ENCODE data around the gene PLD5.
"Not testable (repeated sequence)": the region's sequence is repeated elsewhere in the genome, so short reads cannot be mapped to it uniquely, and the experiment has no call there.

PLD5 gene

DNA sequence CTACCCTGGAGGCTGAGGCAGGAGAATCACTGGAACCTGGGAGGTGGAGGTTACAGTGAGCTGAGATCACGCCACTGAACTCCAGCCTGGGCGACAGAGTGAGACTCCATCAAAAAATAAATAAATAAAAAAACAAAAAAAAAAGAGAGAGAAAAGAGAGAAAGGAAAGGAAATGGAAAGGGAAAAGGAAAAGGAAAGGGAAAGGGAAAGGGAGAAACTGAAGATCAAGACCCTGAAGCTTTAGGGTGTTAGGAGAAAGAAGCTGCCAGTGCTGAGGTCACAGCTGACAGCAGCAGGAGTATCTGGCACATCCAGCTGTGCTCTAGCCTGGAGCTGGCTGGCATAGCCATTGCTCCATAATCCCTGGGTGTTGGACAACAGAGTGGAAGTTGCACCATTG lies 257.5 kb downstream of the PLD5 start:
- DNase-seq (ENCODE audit: low read depth), result not testable (repeated sequence)

DNA sequence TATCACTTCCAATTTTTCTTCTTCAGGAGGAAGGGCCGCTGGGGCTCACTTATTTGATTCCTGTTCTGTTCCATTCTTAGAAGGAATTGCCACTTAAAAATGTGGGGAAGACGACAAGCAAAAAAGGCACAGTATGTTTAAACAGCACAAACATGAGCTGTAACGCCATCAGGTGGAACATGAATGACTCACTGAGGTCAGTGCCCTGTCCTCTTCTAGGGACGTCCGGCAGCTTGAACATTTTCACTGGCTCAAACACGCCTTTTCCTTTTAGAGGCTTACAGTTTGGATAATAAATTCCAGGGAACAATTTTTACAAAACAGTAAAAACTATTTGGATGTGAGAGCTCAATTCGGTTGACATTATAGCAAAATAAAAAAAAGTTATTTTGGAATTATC lies 260.1 kb downstream of the PLD5 start:
- DNase-seq (ENCODE audit: low read depth), result not testable (repeated sequence)

DNA sequence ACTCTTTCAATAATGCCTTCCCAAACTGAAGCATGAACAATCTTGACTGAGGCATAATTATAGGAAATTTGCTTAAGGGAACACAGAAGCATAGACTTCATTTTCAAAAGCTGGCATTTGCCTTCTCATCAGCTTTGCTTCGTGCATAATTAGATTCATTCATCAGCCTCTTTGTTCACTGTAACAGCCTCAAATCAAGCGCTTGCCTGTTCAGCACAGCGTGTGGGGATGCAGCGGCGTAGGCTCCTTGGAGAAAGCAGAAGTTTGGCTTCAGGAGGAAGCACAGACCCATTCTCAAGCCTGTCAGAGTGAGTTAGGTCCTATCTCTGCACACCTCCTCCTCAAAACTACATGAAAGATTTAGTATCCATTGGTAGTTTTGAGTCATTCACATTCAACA lies 279.2 kb downstream of the PLD5 start:
- DNase-seq (ENCODE audit: low read depth), result no peak

DNA sequence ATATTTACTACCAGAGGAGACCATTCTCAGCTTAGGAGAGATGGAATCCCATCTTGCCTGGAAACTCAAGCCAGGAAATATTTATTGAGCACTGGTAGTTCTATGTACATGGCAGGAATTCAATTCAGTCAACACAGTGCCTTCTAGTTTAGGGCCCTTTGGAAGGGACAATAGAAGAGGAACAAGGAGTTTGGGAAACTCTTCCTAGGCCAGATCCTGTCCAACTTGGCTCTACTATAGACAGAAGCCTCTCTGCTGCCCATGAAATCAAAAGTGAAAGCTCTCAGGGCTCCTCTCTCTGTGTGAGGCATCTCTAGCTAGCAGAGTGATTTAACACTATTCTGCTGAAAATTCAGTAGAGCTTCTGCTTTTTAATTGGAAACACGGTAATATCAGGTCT lies 281.0 kb downstream of the PLD5 start:
- DNase-seq (ENCODE audit: low read depth), result no peak

DNA sequence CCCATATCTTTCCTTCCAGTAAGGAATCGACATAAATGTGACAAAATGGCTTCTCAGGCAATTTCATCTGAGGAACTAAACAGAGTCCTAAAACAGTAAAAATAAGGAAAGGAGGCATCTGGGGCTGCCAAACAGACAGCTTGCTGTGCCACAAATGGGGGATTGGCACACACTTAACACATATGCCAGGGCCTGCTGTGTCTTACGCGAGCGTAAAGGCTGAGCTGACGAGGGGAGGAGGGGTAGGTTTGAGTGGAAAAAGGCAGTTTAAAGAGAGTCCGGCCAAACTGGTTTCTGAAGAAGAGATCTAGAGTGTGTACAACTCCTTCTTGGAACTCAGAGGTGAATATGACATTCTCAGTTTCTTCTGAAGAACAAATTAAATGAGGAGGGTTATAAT lies 281.5 kb downstream of the PLD5 start:
- no peak for DNase-seq (ENCODE audit: low read depth)

DNA sequence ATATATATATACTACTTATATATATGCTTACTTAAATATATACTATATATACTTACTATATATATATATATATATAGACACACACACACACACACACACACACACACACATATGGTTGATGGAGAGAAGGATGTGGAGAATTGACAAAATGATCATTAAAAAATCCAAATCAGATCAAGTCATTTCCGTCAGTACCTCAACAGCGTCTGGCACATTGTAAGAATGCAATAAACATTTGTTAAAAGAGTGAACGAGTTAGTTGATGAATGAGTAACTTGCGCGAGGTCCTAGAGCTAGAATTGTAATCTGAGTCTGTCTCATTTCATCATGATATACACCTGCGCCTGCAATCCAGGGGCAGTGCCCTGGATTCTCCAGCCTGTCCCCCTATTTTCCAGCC lies 282.6 kb downstream of the PLD5 start:
- DNase-seq (ENCODE audit: low read depth), result no peak

DNA sequence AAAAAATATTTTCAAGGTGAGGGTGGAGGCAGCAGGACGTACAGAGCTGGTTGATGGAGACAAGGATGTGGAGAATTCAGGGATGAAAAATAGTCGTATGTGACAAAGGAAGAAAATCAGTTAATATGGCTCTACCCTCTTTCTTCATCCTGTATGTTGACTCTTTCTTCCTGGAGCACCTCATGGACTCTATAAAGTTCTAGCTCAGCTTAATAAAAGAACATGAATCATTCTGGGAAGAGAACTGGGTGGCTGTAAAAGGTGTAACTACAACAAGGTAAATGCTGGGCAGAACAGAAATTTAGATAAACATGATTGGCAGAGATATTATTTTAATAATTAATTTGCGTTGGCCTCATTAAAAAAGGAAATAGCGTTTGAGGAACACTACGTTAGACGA lies 283.8 kb downstream of the PLD5 start:
- no peak for DNase-seq (ENCODE audit: low read depth)

DNA sequence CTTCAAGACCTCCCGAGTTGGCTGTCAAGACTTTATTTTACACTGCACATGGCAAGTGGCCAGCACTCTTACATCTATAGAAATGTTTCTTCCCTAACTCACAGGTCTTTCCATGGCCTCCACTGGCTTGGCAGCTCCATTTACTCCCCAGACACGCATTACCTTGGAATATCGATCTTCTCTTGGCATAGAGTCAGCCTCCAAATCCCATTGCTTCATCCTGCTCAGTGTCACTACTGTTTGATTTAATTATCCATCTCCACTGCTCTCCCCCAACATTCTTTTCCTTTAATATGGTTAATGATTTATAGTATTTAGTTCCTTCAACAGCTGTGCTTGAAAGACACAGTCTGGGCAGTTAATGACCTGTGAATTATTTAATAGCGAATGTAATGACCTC lies 284.4 kb downstream of the PLD5 start:
- DNase-seq (ENCODE audit: low read depth), result no peak

DNA sequence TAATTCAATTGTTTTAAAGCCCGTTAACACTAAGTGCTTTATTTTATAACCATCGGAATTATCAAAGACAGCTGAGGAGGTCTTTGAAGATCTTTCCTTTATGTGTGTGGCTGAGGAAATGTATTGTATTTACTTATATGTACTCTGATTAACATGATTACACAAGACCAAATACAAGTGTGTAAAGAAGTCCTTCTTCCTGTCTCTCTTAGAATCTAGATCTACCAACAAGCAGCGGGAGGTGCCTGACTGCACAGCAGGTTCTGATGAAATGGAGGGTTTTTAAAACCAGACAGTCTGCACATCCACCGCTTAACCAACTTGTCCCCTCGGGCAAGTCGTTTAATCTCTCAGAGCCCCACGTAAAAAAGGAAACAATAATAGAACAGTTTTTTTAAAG lies 285.1 kb downstream of the PLD5 start:
- no peak for DNase-seq (ENCODE audit: low read depth)

DNA sequence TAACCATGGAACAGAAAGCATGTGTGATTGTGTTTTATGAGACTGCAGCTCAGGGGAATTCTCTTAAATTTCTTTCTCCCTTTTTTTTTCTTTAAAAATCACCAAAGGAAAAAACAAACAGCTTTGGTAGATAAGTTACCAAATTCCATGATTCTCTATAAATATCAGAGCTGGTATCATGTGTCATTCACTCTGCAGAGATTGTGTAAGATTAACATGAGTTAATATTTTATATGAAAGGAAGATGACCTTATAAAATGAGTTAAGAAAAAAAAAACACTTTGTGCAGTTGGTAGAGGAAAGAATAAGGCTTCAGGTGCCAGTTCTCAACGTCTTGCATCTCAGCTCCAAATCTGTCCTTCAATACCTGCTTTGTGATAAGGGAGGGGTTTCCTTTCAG lies 287.4 kb downstream of the PLD5 start:
- no peak for DNase-seq (ENCODE audit: low read depth)

DNA sequence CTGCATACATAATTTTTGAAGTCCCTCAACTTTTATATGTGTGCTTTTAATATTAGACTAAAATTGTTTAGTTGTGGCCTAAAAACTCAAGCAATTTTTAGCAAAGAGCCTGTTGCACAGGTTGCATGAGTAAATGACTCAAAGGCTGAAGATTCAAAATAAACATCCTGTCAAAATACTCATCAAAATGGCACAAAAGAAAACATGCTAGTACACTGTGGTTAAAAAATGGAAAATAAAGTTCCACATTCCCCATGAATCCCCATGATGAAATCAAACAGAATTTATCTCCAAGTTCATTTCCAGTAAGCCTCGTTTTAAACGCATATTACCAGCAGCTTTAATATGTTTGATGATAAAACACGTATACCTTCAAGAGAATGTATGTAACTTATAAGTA lies 295.5 kb downstream of the PLD5 start:
- no peak for DNase-seq (ENCODE audit: low read depth)

DNA sequence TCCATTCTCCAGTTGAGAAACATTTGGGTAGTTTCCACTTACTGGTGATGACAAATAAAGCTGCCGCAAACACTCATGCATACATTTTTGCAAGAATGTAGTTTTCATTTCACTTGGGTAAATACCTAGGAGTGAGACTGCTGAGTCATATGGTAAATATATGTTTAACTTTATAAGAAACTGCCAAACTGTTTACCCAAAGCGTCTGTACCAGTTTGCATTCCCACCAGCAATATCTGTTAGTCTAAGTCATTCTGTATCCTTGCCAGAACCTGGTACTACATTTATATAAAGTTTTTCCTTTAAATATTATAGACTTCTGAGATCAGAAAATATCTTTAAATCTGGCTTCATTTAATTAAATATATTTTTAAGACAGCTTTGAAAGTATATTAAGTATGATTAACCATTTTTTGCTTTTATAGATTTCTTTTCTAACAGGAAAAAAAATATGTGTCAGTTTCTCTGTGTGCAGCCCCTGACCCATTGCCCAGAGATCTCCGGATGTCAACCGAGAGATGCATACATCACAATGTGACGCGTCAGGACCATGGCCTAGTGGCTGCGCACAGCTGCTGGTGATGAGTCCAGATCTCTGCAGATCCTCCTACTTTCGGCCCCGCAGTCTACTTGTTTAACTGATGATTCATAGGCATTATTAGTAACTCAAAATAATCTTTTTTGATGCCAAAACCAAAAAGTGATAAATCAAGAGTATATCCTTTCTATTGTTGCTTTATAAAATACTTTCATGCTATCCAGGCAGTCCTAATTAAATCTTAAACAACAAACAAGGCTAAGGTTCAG lies 298.5 kb downstream of the PLD5 start:
- no peak for DNase-seq (ENCODE audit: low read depth)

DNA sequence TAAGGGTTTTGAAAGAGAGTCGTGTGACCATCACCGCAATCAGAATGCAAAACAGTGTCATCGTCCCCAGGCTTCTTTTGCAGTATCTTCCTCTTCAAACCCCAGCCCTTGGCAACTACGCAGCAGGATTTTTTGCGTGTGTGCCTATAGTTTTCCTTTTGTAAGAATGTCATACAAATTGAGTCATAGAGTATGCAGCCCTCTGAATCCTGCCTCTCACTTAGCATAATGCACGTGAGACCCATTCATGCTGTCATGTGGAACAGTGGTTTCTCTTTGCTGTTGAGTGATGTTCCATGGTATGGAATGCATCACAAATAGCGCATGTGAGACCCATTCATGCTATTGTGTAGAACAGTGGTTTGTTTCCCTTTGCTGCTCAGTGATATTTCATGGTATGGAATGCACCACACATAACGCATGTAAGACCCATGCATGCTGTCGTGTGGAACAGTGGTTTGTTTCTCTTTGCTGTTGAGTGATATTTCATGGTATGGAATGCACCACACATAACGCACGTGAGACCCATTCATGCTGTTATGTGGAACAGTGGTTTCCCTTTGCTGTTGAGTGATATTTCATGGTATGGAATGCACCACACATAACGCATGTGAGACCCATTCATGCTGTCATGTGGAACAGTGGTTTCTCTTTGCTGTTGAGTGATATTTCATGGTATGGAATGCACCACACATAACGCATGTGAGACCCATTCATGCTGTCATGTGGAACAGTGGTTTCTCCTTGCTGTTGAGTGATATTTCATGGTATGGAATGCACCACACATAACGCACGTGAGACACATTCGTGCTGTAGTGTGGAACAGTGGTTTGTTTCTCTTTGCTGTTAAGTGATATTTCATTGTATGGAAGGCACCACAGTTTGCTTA lies 299.4 kb downstream of the PLD5 start:
- DNase-seq (ENCODE audit: low read depth), result not testable (repeated sequence)

DNA sequence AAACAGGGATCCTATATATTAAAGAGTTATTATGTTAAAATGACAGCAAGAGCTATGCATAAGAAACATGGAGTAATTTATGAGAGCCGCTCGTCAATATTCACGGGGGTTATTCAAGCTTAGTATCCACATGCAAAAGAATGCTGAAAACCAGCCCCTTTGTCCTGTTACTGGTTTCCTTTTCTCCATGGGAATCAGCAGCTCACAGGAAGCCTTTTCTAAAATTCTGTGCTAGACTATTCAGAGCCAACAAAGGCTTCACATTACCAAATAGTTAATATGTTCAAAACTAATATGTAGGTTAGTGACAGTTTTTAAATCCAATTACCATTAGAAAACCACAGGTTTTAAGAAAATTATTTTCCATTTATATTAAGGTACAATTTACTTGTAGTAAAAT lies 300.0 kb downstream of the PLD5 start:
- DNase-seq (ENCODE audit: low read depth), result no peak

DNA sequence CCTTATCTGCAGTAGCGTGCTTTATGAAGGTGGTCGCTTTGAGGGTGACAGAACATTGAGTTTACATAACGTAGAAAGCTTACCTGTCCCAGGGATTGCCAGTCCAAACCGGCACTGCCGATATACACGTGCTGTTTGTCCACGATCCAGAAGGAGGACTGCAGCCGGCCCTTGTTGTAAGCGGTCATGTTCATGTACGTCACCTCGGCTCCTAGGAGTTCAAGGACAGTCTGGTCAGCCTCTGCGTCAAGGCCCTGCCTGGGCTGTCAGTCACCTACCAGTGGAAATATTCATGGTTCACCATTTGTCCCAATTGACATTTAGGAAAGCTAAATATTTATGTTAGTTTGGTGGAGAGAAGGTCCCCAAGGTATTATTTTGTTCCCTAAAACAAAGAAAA lies 304.6 kb downstream of the PLD5 start:
- no peak for DNase-seq (ENCODE audit: low read depth)

DNA sequence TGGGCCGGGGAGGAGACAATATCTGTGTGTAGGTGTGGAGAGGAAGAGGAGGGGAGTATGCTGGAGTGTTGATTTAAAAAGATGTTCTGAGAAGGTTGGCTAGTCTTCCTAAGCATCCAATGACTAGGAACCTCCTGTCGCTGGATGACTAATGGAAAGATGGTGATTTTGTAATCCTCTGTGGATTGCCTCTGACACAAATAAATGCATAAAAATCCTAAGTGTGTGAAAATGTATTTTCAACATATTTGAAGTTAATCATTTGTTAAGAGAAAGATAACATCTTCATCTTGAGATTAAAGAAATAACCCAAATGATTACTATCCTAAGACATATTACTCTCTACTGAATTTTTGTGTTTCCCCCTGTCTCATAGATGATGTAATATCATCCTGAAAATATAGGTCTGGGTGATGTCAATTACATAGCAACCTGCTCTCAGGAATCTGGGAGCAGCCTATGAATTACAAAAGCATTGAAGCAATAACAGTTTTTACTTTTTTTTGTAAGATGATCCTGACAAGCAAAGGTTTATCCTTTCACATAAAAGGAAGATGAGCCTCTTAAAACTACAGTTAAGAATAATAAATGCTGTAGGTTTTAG lies 305.1 kb downstream of the PLD5 start:
- DNase-seq (ENCODE audit: low read depth), result no peak

DNA sequence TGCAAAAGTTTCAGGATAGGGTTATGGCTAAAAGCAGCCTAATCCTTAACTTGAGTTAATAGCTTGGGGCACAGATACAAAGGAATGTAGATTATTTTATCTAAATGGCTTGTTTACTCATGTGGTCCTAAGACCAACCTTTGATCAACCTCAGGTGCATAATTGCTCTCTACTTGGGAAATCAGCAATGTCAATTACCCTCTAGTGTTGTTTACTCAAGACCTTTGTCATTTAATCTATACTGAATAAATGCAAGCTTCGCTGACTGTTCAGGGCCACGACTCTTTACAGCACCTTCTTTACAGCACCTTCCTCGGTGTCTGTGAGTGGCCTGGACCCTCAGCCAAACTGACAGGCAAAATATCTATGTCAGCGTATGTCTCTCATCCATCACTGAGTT lies 308.1 kb downstream of the PLD5 start:
- no peak for DNase-seq (ENCODE audit: low read depth)

DNA sequence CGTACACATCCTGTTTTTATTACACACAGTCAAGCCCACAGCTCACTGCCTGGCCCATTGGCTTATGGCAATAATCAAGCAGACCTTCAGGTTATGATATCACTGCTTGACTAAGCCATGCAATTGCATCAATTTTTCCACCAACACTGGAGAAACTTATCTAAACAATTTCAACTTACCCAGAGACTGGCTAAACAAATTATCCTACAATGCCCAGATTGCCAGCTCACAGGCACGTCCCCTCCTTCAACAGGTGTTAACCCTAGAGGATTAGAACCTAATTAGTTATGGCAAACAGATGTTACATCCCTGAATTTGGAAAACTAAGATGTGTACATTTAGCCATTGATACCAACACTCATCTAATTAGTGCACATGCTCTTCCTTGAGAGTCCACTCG lies 310.0 kb downstream of the PLD5 start:
- not testable (repeated sequence) for DNase-seq (ENCODE audit: low read depth)

DNA sequence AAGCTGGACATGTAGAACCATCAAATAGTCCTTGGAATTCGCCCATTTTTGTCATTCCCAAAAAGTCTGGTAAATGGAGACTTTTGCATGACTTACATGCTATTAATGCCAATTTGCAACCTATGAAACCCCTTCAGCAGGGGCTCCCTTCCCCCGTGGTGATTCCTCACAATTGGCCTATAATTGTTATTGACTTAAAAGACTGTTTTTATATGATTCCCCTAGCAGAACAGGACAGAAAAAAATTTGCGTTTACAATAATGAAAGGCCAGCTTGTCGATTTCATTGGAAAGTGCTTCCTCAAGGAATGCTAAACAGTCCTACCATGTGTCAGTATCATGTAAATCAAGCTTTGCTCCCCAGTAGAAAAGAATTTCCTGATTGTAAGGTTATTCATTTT lies 311.5 kb downstream of the PLD5 start:
- not testable (repeated sequence) for DNase-seq (ENCODE audit: low read depth)

DNA sequence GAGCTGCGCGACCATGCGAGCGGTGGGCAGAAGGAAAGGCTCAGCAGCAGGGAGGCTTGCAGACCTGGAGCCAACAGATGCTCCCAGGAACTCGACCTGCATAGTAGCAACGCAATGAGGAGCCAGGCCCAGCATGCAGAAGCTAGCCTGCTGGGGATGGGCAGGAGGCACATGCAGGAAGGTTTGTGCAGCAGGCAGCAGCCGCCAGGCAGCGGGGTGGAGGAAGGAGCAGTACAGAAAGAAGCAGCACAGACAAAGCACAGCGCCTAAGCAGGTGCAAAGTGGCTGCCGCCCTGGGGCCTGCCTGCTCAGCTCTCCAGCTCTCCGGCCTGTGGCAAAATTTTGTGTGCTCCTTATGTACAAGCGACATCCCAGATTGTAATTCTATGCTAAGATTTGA lies 312.1 kb downstream of the PLD5 start:
- DNase-seq (ENCODE audit: low read depth), result no peak

DNA sequence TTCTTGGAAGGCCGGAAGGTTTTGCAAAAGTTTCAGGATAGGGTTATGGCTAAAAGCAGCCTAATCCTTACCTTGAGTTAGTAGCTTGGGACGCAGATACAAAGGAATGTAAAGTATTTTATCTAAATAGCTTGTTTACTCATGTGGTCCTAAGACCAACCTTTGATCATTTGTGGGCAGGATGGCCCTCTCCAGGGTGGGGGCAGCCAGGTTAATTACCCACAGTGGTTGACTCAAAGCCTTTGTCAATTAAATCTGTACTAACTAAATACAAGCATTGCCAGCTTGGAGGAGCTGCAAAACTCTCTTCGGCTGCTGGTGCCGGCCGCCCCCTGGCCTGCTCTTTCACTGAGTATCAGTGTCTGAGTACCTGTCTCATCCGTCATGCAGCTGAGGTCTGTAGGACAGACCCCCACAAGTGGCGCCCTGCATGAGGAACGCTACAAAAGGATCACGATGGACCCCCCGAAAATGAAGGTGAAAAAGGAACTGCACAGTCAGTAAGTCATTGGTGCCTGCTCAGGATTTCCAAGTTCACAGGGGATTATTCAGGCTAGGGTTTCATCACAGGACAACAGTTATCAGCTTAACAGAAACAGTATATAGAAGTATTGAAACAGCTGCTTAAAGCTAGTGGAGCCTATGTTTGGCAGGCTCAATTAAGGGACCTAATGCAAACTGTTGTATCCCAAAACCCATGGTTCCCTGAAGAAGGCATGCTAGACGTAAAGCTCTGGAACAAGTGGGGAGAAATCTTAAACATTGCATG lies 313.1 kb downstream of the PLD5 start:
- no peak for DNase-seq (ENCODE audit: low read depth)

DNA sequence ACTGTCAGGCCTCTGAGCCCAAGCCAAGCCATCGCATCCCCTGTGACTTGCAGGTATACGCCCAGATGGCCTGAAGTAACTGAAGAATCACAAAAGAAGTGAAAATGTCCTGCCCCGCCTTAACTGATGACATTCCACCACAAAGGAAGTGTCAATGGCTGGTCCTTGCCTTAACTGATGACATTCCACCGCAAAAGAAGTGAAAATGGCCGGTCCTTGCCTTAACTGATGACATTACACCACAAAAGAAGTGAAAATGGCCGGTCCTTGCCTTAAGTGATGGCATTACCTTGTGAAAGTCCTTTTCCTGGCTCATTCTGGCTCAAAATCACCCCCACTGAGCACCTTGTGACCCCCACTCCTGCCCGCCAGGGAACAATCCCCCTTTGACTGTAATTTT lies 314.2 kb downstream of the PLD5 start:
- DNase-seq (ENCODE audit: low read depth), result not testable (repeated sequence)

Data from stimulated activated CD8-positive, alpha-beta memory T cell treated with anti-CD3 and anti-CD28 coated beads, Interleukin-12 subunit alpha, Interleukin-12 subunit beta, amount 100 ng/mL, for 4 hours (primary cell).